ENCODE measurements around the gene ATP10A.
"Not testable (repeated sequence)": the region's sequence is repeated elsewhere in the genome, so short reads cannot be mapped to it uniquely, and the experiment has no call there.

ATP10A gene

DNA sequence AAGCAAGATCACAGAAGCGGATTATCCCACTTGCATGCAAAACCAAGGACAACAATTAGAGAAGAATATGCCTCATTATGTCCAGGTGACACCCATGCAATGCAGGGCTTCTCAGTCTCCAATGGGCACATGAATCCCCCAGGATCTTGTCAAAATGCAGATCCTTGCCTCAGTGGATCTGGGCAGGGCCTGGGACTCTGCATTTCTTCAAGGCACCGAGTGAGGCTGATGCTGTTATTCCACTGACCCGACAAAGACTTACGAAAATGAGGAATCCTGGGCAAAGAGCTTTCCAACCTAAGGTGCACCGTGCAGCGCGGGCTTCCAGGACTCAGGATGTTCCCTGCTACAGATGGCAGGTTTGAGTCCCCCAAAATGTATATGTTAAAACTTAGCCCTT, 99.2 kb downstream of the ATP10A start:
- TF ChIP-seq, protein P1, sequence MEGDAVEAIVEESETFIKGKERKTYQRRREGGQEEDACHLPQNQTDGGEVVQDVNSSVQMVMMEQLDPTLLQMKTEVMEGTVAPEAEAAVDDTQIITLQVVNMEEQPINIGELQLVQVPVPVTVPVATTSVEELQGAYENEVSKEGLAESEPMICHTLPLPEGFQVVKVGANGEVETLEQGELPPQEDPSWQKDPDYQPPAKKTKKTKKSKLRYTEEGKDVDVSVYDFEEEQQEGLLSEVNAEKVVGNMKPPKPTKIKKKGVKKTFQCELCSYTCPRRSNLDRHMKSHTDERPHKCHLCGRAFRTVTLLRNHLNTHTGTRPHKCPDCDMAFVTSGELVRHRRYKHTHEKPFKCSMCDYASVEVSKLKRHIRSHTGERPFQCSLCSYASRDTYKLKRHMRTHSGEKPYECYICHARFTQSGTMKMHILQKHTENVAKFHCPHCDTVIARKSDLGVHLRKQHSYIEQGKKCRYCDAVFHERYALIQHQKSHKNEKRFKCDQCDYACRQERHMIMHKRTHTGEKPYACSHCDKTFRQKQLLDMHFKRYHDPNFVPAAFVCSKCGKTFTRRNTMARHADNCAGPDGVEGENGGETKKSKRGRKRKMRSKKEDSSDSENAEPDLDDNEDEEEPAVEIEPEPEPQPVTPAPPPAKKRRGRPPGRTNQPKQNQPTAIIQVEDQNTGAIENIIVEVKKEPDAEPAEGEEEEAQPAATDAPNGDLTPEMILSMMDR (IDR thresholded peaks at IDR 0.05; ENCODE audit: low read depth, low read length) = no peak
- DNase-seq (ENCODE audit: extremely low read depth, low read depth) = no peak

- DNase-seq (ENCODE audit: extremely low read depth, low read depth) = no peak
Observed at GRCh38 chr15:25763331-25763751, 99.8 kb downstream of the ATP10A start.

DNA sequence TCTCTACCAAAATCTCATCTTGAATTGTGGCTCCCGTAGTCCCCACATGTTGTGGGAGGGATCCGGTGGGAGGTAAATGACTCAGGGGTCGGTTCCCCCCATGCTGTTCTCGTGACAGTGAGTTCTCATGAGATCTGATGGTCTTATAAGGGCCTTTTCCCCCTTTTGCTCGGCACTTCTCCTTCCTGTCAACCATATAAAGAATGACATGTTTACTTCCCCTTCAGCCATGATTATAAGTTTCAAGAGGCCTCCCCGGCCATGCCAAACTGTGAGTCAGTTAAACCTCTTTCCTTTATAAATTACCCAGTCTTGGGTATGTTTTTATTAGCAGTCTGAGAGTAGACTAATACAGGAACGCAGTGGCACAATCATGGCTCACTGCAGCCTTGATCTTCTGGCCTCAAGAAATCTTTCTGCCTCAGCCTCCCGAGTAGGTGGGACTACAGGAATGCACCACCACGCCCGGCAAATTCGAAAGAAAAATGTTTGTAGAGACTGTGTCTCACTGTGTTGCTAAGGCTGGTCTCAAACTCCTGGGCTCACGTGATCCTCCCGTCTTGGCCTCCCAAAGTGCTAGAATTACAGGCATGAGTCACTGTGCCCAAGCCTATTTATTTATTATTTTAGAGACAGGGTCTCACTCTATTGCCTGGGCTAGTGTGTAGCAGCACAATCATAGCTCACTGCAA, 101.0 kb downstream of the ATP10A start:
- TF ChIP-seq, protein P1 (IDR thresholded peaks at IDR 0.05; ENCODE audit: low read depth, low read length) = no peak
- DNase-seq (ENCODE audit: extremely low read depth, low read depth) = no peak

More at GRCh38 chr15:25763331-25763751, 99.8 kb downstream of the ATP10A start:
- TF ChIP-seq, protein P1 (IDR thresholded peaks at IDR 0.05; ENCODE audit: low read depth, low read length) = no peak

DNA sequence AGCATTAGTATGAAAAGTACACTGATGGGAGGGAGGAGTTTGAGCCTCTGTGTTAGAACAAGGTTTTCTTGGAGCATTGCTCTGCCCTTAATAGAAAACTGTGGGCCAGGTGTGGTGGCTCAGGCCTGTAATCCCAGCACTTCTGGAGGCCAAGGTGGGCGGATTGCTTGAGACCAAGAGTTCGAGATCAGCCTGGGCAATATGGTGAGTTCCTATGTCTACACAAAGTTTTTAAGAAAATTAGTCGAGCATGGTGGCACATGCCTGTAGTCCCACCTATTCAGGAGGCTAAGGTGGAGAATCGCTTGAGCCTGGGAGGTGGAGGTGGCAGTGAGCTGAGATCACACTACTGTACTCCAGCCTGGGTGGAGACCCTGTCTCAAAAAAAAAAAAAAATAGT, 103.7 kb downstream of the ATP10A start:
- TF ChIP-seq, protein P1 (IDR thresholded peaks at IDR 0.05; ENCODE audit: low read depth, low read length) = no peak
- no peak for DNase-seq (ENCODE audit: extremely low read depth, low read depth)

GRCh38 chr15:25758612-25759011, 104.5 kb downstream of the ATP10A start:
- not testable (repeated sequence) for DNase-seq (ENCODE audit: extremely low read depth, low read depth)

DNA sequence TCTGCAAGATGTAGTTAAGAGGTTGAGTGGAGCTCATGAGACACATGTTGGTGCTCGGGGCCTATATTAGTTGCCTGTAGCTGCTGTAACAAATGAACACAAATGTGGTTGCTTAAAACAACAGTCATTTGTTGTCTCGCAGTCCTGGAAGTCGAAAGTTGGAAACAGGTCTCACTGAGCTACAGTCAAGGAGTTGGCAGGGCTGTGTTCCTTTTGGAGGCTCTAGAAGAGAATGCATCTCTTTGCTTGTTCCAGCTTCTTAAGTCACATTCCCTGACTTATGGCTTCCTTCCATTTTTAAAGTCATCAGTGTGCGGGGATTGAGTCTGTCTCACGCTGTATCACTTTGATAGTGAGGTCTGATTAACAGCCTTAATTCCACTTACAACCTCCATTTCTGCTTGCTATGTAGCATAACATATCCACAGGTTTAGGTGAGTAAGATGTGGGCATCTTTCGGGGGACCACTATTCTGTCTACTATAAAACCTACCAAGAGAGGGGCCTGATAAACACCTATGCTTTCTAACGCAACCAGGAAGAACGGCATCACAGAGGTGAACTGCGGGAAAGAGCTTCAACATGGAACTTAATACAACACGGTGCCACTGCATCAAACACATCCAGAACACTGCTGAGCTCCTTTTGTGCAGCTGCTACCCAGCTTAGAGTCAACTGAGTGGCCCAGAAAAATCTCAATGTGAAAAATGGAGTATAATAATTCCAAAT, 119.4 kb downstream of the ATP10A start:
- no peak for DNase-seq (ENCODE audit: extremely low read depth, low read depth)
- TF ChIP-seq, protein P1 (IDR thresholded peaks at IDR 0.05; ENCODE audit: low read depth, low read length) = no peak

DNA sequence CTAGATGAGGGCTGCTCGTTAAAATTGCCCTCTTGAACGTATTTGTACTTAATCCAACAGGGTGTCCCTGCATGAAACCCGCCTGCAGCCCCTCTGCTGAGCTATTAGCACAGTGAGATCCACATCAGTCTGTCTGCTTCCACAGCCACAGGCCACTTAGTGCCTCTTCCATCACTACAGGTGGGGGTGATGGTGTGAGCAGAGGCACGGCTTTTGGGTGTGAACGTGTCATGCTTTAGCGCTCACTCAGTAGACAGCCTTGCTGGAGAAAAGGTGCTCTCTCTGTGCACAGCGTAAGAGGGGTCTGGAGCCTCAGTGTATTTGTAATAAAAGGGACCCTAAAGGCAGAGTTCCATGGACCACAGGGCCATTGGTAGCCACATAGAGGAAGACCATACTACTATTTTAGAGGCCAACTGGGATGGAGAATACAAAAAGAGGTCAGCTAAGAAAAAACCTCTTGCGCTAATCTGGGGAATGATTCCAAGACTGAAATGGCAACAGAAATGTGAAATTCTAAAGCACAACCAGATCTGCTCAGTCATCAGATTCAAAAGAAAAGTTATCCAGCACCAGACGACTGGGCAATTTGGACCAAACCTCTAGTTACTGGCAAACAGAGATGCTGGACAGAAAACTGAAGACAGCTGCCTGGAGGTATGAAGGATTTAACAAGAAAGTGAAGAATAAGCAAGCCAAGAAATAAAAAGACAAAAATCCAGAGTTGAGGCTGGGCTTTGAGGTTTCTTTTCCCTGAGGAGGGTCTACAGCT, 120.2 kb downstream of the ATP10A start:
- TF ChIP-seq, protein P1 (IDR thresholded peaks at IDR 0.05; ENCODE audit: low read depth, low read length) = no peak
- no peak for DNase-seq (ENCODE audit: extremely low read depth, low read depth)
